A549 (cell line): Measurements from ENCODE around the gene MAP4K4.

Experiments used
- CBX8 ChIP-seq: fragments of 200-600 bp; sonication (generic); IDR thresholded peaks from 2 replicates; pipeline ENCODE4 v1.6.1; 2016
- CHD4 ChIP-seq: fragments of 200-600 bp; sonication (generic); IDR thresholded peaks from 2 replicates; pipeline ENCODE4 v1.6.1; 2016; ENCODE audit warnings: antibody characterized with exemption, mild to moderate bottlenecking, borderline replicate concordance
- CTCF ChIP-seq: fragments of >200 bp; sonication (Bioruptor Twin); formaldehyde crosslinking; IDR thresholded peaks from 3 replicates; pipeline ENCODE4 v1.5.1; 2016
- JUN ChIP-seq, 2 experiments: fragments of >200 bp; sonication (Bioruptor Twin); formaldehyde crosslinking; IDR thresholded peaks; 2 replicates in 1 of 2; 3 replicates in 1 of 2; pipeline ENCODE4 v1.6.1; 2016 to 2017
- JUNB ChIP-seq: fragments of >200 bp; sonication (Bioruptor Twin); formaldehyde crosslinking; IDR thresholded peaks from 2 replicates; pipeline ENCODE4 v1.6.1; 2016
- KDM1A ChIP-seq: fragments of 200-600 bp; sonication (generic); IDR thresholded peaks from 2 replicates; pipeline ENCODE4 v1.6.1; 2016; ENCODE audit warnings: low read depth, mild to moderate bottlenecking
- MAX ChIP-seq: IDR thresholded peaks from 2 replicates; pipeline ENCODE4 v1.6.1; 2012
- NR3C1 ChIP-seq: fragments of >200 bp; sonication (Bioruptor Twin); formaldehyde crosslinking; IDR thresholded peaks from 3 replicates; pipeline ENCODE4 v1.6.1; 2017
- PBX3 ChIP-seq: IDR thresholded peaks from 2 replicates; pipeline ENCODE4 v1.6.1; 2012
- RCOR1 ChIP-seq: fragments of 150-350 bp; IDR thresholded peaks from 2 replicates; pipeline ENCODE4 v1.6.1; 2014; ENCODE audit warnings: antibody characterized with exemption, low read length, low read depth
- REST ChIP-seq: fragments of 200-600 bp; sonication (generic); IDR thresholded peaks from 2 replicates; pipeline ENCODE4 v1.6.1; 2016; ENCODE audit warnings: antibody characterized with exemption, mild to moderate bottlenecking, moderate library complexity

GRCh38 chr2:101699755-101700461 lies 2.4 kb downstream of the MAP4K4 start:
- TF ChIP-seq CTCF (no peak), REST (no peak), MAX (no peak), RCOR1 (no peak), JUNB (no peak), CBX8 (no peak), KDM1A (no peak), CHD4 (no peak), JUN (IDR thresholded peaks at IDR 0.05) (no peak), PBX3 (no peak), NR3C1 (no peak)
